ENCODE measurements around the gene AAR2. TPM values are rescaled to one million over a fixed set of nuclear protein-coding genes. Genes with fewer than 3 reads are reported as not detected.

Gene AAR2, protein sequence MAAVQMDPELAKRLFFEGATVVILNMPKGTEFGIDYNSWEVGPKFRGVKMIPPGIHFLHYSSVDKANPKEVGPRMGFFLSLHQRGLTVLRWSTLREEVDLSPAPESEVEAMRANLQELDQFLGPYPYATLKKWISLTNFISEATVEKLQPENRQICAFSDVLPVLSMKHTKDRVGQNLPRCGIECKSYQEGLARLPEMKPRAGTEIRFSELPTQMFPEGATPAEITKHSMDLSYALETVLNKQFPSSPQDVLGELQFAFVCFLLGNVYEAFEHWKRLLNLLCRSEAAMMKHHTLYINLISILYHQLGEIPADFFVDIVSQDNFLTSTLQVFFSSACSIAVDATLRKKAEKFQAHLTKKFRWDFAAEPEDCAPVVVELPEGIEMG
- total RNA-seq: 10 to 100 TPM; 22.6 to 26.5 (median 25.6) TPM
- total RNA-seq (2013): 19.1 TPM

DNA sequence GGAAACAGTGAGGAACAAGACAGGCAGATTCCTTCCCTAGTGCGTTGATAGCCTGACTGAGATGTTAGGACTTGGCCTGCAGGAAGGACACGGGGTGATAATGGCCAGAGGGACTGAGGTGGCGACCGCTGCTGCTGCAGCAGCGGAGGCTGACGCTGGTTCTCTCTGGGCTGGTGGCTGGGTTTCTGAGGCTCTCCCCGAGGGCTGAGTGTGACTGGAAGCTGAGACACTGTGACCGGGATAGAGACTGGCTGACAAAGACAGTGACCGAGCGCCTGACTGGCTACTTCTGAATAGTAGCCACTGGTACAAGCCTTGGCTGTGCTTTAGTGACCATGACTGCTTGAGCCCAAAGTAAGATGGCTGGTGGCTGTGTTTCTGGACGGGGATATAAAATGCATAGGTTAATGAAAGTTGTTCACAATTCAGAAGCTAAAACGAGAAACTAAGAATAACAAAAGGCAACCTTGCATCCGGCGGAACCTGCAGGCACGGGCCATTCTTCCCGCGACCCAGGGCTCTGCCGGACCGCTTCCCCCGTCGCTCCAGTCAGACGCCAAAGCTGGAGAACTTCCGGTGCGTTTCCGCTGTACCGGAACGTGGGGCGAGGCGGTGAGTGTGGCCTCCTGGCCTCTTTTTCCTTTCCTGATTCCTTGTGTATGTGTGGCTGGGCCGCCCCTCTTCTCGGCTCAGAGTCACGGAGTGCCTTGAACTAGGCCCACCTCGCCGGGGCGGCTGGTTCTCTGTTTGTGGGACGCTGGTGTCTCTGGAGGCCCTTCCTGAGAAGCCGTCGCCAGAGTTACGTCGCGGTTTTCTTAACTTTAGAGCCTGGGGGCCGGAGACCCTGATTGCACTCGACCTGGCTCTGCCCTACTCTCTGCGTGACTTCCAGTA lies at the start of gene AAR2:
Gene AAR2 (plus strand): TSS at position 587 of the 894 bp plus-strand sequence. CDS start 3,391 bp downstream, outside the sequence.
- peak; percentile 90 to 97 (median 96) for ATAC-seq
- H3K4me3 Mint-ChIP-seq: peak within 1 kb of the TSS; percentile 99
- Histone ChIP-seq H3K27me3 (ENCODE audit: control insufficient read depth, insufficient read depth, low read length) (no peaks in the 10 kb centered on the region), H3K4me3 (ENCODE audit: low read length) (peak within 1 kb of the TSS; percentile 83), H3K27ac (ENCODE audit: low read length) (peak within 1 kb of the TSS; percentile 71), H3K9me3 (ENCODE audit: control insufficient read depth, insufficient read depth, low read length) (no peaks in the 10 kb centered on the region), H3K36me3 (ENCODE audit: control insufficient read depth, insufficient read depth, low read length) (peaks cover 10% of the 10 kb centered on the region), H3K4me1 (ENCODE audit: control insufficient read depth, insufficient read depth, low read length) (peaks cover 19% of the 10 kb centered on the region)
- intact Hi-C loops (cut with micrococcal nuclease): no loop called here
- WGBS (ENCODE audit: insufficient coverage): 19% methylated on average over 44 of the region's 44 CpGs
- peak; percentile 70 to 87 for DNase-seq
- peaks cover 0 to 11% of the 10 kb centered on the region in 2 donors for H3K27me3 Mint-ChIP-seq (ENCODE audit: low read depth in 2 of 2)
- TF ChIP-seq, protein P1, sequence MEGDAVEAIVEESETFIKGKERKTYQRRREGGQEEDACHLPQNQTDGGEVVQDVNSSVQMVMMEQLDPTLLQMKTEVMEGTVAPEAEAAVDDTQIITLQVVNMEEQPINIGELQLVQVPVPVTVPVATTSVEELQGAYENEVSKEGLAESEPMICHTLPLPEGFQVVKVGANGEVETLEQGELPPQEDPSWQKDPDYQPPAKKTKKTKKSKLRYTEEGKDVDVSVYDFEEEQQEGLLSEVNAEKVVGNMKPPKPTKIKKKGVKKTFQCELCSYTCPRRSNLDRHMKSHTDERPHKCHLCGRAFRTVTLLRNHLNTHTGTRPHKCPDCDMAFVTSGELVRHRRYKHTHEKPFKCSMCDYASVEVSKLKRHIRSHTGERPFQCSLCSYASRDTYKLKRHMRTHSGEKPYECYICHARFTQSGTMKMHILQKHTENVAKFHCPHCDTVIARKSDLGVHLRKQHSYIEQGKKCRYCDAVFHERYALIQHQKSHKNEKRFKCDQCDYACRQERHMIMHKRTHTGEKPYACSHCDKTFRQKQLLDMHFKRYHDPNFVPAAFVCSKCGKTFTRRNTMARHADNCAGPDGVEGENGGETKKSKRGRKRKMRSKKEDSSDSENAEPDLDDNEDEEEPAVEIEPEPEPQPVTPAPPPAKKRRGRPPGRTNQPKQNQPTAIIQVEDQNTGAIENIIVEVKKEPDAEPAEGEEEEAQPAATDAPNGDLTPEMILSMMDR (IDR thresholded peaks at IDR 0.05): no peak
- H3K36me3 Mint-ChIP-seq: no peaks in the 10 kb centered on the region
- peak within 1 kb of the TSS; percentile 93 to 94 for H3K27ac Mint-ChIP-seq
- no peaks in the 10 kb centered on the region for H3K9me3 Mint-ChIP-seq
- H3K4me1 Mint-ChIP-seq: peaks cover 33 to 38% of the 10 kb centered on the region in 2 donors

DNA sequence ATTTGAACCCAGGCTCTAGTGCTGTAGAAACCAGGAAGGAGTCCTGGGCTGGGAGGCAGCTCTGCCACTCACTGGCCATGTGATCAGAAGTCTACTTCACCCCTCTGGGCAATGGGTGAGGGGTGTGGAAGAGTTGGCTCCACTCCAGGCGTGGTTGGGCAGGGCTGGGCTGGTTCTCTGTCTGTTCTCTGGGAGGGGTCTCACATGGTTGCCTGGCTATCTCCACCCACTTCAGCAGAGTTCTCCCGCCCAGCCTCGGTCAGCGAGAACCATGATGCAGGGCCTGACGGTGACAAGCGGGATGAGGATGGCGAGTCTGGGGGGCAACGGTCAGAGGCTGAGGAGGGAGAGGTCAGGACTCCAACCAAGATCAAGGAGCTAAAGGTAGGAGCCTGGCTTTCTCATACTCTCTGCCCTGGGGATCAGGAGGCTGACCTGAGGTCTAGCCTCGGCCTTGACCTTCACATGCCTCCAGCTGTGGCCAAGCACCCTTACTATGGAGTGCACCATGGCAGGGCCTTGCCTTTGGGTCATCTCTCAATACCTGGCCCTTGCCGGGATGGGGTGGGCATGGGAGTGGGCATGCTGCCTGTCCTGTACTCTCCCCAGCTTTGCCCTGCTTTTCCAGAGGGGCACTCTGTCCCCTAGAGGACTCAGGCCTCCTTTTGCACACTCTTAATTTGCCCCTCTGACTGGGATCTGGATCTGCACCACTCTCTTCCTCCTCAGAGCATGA lies 42.1 kb upstream of the AAR2 start:
- H3K36me3 Mint-ChIP-seq: no peaks in the 10 kb centered on the region
- no peaks in the 10 kb centered on the region for H3K9me3 Mint-ChIP-seq
- no peaks in the 10 kb centered on the region for H3K36me3 ChIP-seq (ENCODE audit: control insufficient read depth, insufficient read depth, low read length)
- WGBS (ENCODE audit: insufficient coverage): 94% methylated on average over 10 of the region's 10 CpGs
- H3K27ac ChIP-seq (ENCODE audit: low read length): no peak overlapping the region
- TF ChIP-seq, protein P1 (IDR thresholded peaks at IDR 0.05): no peak
- no peaks in the 10 kb centered on the region for H3K4me1 Mint-ChIP-seq
- H3K4me3 Mint-ChIP-seq: no peak overlapping the region
- H3K27me3 ChIP-seq (ENCODE audit: control insufficient read depth, insufficient read depth, low read length): no peaks in the 10 kb centered on the region
- H3K9me3 ChIP-seq (ENCODE audit: control insufficient read depth, insufficient read depth, low read length): no peaks in the 10 kb centered on the region
- intact Hi-C loops (cut with micrococcal nuclease): no loop called here
- H3K27me3 Mint-ChIP-seq (ENCODE audit: low read depth in 2 of 2): peaks cover 9 to 25% of the 10 kb centered on the region in 2 donors
- no peak overlapping the region for H3K27ac Mint-ChIP-seq
- DNase-seq (no peak), ATAC-seq (no peak)
- no peak overlapping the region for H3K4me3 ChIP-seq (ENCODE audit: low read length)
- H3K4me1 ChIP-seq (ENCODE audit: control insufficient read depth, insufficient read depth, low read length): no peaks in the 10 kb centered on the region

DNA sequence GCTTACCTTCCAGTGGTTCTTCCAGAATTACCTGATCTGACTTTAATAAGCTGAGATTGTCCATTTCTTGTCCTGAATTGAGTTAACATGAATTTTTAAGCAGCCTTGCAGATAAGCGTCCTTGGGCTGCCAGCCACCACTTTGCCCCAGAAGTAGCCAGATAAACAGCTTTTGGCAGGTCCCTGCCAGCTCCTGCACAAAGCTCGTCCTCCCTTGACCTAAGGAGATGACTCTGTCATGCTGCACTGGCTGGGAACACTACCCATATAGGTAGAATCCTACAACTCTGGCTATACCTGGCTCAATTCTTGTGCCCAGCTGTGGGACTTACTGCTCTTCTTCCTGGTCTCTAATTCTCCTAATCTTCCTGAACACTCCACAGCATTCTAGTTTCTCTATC lies 39.6 kb upstream of the AAR2 start:
- no peak for DNase-seq
- no peaks in the 10 kb centered on the region for H3K27me3 ChIP-seq (ENCODE audit: control insufficient read depth, insufficient read depth, low read length)
- H3K27me3 Mint-ChIP-seq (ENCODE audit: low read depth in 2 of 2): peaks cover 12 to 25% of the 10 kb centered on the region in 2 donors
- H3K4me3 Mint-ChIP-seq: no peak overlapping the region
- no peaks in the 10 kb centered on the region for H3K9me3 Mint-ChIP-seq
- H3K4me3 ChIP-seq (ENCODE audit: low read length): no peak overlapping the region
- peaks cover 0 to 6% of the 10 kb centered on the region in 2 donors for H3K4me1 Mint-ChIP-seq
- intact Hi-C loops (cut with micrococcal nuclease): no loop called here
- no peak for ATAC-seq
- no peaks in the 10 kb centered on the region for H3K36me3 Mint-ChIP-seq
- no peak overlapping the region for H3K27ac ChIP-seq (ENCODE audit: low read length)
- H3K27ac Mint-ChIP-seq: no peak overlapping the region
- no peaks in the 10 kb centered on the region for H3K4me1 ChIP-seq (ENCODE audit: control insufficient read depth, insufficient read depth, low read length)
- TF ChIP-seq, protein P1 (IDR thresholded peaks at IDR 0.05): no peak
- no peaks in the 10 kb centered on the region for H3K36me3 ChIP-seq (ENCODE audit: control insufficient read depth, insufficient read depth, low read length)
- no peaks in the 10 kb centered on the region for H3K9me3 ChIP-seq (ENCODE audit: control insufficient read depth, insufficient read depth, low read length)
- WGBS (ENCODE audit: insufficient coverage): 72% methylated on average over 2 of the region's 2 CpGs

All from natural killer cell (primary cell).